ENCODE results near the gene SCIMP. TPM values are rescaled to one million over a fixed set of nuclear protein-coding genes. Genes with fewer than 3 reads are reported as not detected.
"Not testable (repeated sequence)": the region's sequence is repeated elsewhere in the genome, so short reads cannot be mapped to it uniquely, and the experiment has no call there.

The SCIMP gene
- polyA plus RNA-seq, 1 donor from 2014 or later: not detected

DNA sequence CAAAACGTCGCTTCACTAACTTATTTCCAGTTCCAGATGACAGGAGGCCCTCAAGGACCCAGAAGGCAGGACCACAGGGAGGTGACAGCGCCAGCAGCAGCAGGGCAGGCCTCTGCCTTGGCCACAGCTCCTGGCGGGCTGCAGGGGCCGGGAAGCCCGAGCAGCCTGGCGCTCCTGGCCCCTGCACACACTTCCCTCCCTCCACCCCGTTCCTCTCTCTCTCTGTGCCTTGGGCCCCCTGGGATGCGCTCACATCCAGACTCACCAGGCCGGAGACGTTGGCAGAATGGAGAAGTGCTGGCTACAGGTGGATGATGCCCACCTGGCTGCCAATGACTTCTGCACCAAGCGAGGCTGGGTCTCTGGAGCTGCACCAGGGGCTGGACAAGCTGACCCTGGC lies 55.7 kb downstream of the SCIMP start:
- Histone ChIP-seq H3K9ac (ENCODE audit: low read length) (no peak overlapping the region), H2AFZ (ENCODE audit: low read depth, low read length) (no peak overlapping the region), H3K9me2 (ENCODE audit: insufficient read depth, low read length) (no peaks in the 10 kb centered on the region), H3K9me3 (ENCODE audit: low read length) (peaks cover 32% of the 10 kb centered on the region), H3K4me2 (ENCODE audit: low read length) (no peak overlapping the region), H3F3A (ENCODE audit: insufficient read depth, low read length, poor library complexity, severe bottlenecking) (no peaks in the 10 kb centered on the region), H3K27me3 (ENCODE audit: insufficient read depth, low read depth, low read length) (no peaks in the 10 kb centered on the region), H3K27ac (ENCODE audit: low read length) (no peak overlapping the region), H3K36me3 (ENCODE audit: insufficient read depth, low read length) (peaks cover 13% of the 10 kb centered on the region), H4K20me1 (ENCODE audit: insufficient read depth) (no peaks in the 10 kb centered on the region), H3K79me2 (replicated peaks; ENCODE audit: insufficient read depth, low read length) (no peaks in the 10 kb centered on the region), H3K4me3 (ENCODE audit: low read length) (no peak overlapping the region)
- TF ChIP-seq, protein P1, sequence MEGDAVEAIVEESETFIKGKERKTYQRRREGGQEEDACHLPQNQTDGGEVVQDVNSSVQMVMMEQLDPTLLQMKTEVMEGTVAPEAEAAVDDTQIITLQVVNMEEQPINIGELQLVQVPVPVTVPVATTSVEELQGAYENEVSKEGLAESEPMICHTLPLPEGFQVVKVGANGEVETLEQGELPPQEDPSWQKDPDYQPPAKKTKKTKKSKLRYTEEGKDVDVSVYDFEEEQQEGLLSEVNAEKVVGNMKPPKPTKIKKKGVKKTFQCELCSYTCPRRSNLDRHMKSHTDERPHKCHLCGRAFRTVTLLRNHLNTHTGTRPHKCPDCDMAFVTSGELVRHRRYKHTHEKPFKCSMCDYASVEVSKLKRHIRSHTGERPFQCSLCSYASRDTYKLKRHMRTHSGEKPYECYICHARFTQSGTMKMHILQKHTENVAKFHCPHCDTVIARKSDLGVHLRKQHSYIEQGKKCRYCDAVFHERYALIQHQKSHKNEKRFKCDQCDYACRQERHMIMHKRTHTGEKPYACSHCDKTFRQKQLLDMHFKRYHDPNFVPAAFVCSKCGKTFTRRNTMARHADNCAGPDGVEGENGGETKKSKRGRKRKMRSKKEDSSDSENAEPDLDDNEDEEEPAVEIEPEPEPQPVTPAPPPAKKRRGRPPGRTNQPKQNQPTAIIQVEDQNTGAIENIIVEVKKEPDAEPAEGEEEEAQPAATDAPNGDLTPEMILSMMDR (IDR thresholded peaks at IDR 0.05; ENCODE audit: poor library complexity, severe bottlenecking): no peak
- TF ChIP-seq RAD21 (conservative IDR thresholded peaks at IDR 0.05) (no peak), EZH2 (IDR thresholded peaks at IDR 0.05; ENCODE audit: borderline replicate concordance, insufficient read depth, low read length, poor library complexity, severe bottlenecking) (no peak), POLR2AphosphoS5 (IDR thresholded peaks at IDR 0.05) (no peak)

DNA sequence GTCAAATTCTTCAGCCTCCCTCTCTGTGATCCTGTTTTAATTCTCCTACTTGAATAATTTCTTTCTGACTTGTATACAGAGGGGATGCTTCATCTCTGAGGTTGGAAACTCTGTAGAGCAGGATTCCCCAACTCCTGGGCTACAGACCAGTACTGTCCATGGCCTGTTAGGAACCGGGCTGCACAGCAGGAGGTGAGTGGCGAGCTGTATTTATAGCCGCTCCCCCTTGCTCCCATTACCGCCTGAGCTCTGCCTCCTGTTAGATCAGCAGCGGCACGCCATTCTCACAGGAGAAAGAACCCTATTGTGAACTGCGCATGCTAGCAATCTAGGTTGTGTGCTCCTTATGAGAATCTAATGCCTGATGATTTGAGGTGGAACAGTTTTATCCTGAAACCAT lies 59.6 kb downstream of the SCIMP start:
- H3K9me3 ChIP-seq (ENCODE audit: low read length); H3K79me2 ChIP-seq (replicated peaks; ENCODE audit: insufficient read depth, low read length); H3K27ac ChIP-seq (ENCODE audit: low read length); H3K4me2 ChIP-seq (ENCODE audit: low read length); H4K20me1 ChIP-seq (ENCODE audit: insufficient read depth); H2AFZ ChIP-seq (ENCODE audit: low read depth, low read length); H3F3A ChIP-seq (ENCODE audit: insufficient read depth, low read length, poor library complexity, severe bottlenecking); H3K36me3 ChIP-seq (ENCODE audit: insufficient read depth, low read length); H3K4me3 ChIP-seq (ENCODE audit: low read length); H3K9me2 ChIP-seq (ENCODE audit: insufficient read depth, low read length); H3K27me3 ChIP-seq (ENCODE audit: insufficient read depth, low read depth, low read length); H3K9ac ChIP-seq (ENCODE audit: low read length): not testable (repeated sequence)

DNA sequence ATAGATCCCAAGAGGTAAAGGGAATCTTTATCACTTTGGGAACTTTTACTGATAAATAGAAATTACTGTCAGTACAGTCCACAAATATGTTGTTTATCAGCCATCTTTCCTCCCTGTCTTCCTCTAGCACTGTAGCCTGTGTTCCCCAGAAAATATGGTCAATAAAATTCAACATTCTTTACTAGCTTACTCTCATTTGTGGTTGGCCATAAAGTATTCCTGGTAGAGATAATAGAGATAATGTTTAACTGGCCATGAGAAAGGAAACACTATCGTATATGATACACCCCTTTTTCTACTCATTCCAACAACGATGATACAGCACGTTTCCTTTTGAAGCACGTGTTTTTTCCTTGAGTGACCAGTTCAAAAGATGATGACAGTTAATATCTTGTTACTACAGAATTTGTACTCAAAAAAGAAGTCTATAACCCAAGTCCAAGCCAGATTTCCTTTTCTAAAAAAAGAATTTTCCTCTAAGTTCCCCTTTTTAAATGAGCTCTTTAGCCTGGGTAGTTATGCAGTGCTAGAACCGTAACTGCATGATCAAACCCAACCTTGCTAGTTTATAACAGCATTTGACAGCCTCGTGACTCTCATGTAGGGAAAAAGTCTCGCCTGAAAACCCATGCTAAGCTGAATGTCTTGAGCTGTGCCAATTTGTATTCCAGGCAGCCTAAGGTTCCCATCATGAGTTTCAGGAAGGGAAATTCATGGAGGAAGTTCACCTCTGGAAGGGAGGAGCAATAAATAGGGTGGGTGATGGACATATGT lies 68.7 kb downstream of the SCIMP start:
- H3F3A ChIP-seq (ENCODE audit: insufficient read depth, low read length, poor library complexity, severe bottlenecking): not testable (repeated sequence)

DNA sequence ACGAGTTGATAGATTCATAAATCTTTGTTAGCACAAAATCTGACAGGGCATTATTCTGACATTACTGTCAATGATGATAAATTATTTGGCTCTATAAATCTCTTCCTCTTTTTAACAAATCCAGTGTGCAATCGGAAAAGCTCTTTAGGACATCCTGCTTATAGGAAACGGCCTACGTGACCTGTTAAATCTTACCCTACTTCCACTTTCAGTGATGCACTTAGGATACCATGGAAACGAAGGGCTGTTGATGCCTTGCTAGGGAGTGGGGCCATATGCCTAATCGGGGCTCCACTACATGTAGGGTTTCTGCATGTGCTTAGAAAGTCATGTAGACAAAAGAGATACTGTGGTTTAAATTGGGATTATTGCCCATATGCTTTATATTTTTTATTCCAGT lies 70.2 kb downstream of the SCIMP start:
- no peaks in the 10 kb centered on the region for H3K9me3 ChIP-seq (ENCODE audit: low read length)
- no peak overlapping the region for H3K9ac ChIP-seq (ENCODE audit: low read length)
- no peak overlapping the region for H2AFZ ChIP-seq (ENCODE audit: low read depth, low read length)

More for the DNA sequence above, 68.7 kb downstream of the SCIMP start:
- H3K27me3 ChIP-seq (ENCODE audit: insufficient read depth, low read depth, low read length); H3K9ac ChIP-seq (ENCODE audit: low read length); H3K36me3 ChIP-seq (ENCODE audit: insufficient read depth, low read length); H3K79me2 ChIP-seq (replicated peaks; ENCODE audit: insufficient read depth, low read length); H3K4me3 ChIP-seq (ENCODE audit: low read length); H3K4me2 ChIP-seq (ENCODE audit: low read length); H3K9me2 ChIP-seq (ENCODE audit: insufficient read depth, low read length); H3K9me3 ChIP-seq (ENCODE audit: low read length); H2AFZ ChIP-seq (ENCODE audit: low read depth, low read length); H4K20me1 ChIP-seq (ENCODE audit: insufficient read depth); H3K27ac ChIP-seq (ENCODE audit: low read length): not testable (repeated sequence)

DNA sequence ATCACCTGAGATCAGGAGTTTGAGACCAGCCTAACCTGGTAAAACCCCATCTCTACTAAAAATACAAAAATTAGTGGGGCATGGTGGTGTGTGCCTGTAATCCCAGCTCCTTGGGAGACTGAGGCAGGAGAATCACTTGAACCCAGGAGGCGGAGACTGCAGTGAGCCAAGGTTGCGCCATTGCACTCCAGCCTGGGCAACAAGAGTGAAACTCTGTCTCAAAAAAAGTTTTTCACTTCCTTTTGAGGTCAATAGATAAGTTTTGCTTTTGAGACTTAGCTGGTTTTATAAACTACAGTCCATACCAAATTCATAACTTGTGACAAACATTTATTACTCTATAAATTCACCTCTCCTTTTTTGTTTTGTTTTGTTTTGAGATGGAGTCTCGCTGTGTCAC lies 72.9 kb downstream of the SCIMP start:
- not testable (repeated sequence) for H3K9ac ChIP-seq (ENCODE audit: low read length); H3K27ac ChIP-seq (ENCODE audit: low read length); H3K9me3 ChIP-seq (ENCODE audit: low read length); H3K36me3 ChIP-seq (ENCODE audit: insufficient read depth, low read length); H3K79me2 ChIP-seq (replicated peaks; ENCODE audit: insufficient read depth, low read length); H3K4me3 ChIP-seq (ENCODE audit: low read length); H2AFZ ChIP-seq (ENCODE audit: low read depth, low read length); H3F3A ChIP-seq (ENCODE audit: insufficient read depth, low read length, poor library complexity, severe bottlenecking); H3K9me2 ChIP-seq (ENCODE audit: insufficient read depth, low read length); H3K4me2 ChIP-seq (ENCODE audit: low read length); H4K20me1 ChIP-seq (ENCODE audit: insufficient read depth); H3K27me3 ChIP-seq (ENCODE audit: insufficient read depth, low read depth, low read length)

More for the DNA sequence above, 70.2 kb downstream of the SCIMP start:
- no peaks in the 10 kb centered on the region for H3K27me3 ChIP-seq (ENCODE audit: insufficient read depth, low read depth, low read length)
- H3K4me3 ChIP-seq (ENCODE audit: low read length): no peak overlapping the region
- TF ChIP-seq TAF1 (IDR thresholded peaks at IDR 0.05; ENCODE audit: low read depth) (no peak), MXI1 (conservative IDR thresholded peaks at IDR 0.05; ENCODE audit: poor library complexity, severe bottlenecking) (no peak), RAD21 (conservative IDR thresholded peaks at IDR 0.05) (no peak)
- TF ChIP-seq, protein P2, sequence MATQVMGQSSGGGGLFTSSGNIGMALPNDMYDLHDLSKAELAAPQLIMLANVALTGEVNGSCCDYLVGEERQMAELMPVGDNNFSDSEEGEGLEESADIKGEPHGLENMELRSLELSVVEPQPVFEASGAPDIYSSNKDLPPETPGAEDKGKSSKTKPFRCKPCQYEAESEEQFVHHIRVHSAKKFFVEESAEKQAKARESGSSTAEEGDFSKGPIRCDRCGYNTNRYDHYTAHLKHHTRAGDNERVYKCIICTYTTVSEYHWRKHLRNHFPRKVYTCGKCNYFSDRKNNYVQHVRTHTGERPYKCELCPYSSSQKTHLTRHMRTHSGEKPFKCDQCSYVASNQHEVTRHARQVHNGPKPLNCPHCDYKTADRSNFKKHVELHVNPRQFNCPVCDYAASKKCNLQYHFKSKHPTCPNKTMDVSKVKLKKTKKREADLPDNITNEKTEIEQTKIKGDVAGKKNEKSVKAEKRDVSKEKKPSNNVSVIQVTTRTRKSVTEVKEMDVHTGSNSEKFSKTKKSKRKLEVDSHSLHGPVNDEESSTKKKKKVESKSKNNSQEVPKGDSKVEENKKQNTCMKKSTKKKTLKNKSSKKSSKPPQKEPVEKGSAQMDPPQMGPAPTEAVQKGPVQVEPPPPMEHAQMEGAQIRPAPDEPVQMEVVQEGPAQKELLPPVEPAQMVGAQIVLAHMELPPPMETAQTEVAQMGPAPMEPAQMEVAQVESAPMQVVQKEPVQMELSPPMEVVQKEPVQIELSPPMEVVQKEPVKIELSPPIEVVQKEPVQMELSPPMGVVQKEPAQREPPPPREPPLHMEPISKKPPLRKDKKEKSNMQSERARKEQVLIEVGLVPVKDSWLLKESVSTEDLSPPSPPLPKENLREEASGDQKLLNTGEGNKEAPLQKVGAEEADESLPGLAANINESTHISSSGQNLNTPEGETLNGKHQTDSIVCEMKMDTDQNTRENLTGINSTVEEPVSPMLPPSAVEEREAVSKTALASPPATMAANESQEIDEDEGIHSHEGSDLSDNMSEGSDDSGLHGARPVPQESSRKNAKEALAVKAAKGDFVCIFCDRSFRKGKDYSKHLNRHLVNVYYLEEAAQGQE (IDR thresholded peaks at IDR 0.05; ENCODE audit: borderline replicate concordance): no peak
- no peak overlapping the region for H3K4me2 ChIP-seq (ENCODE audit: low read length)
- no peaks in the 10 kb centered on the region for H3K79me2 ChIP-seq (replicated peaks; ENCODE audit: insufficient read depth, low read length)
- H3K27ac ChIP-seq (ENCODE audit: low read length): no peak overlapping the region
- H4K20me1 ChIP-seq (ENCODE audit: insufficient read depth): no peaks in the 10 kb centered on the region
- H3F3A ChIP-seq (ENCODE audit: insufficient read depth, low read length, poor library complexity, severe bottlenecking): no peaks in the 10 kb centered on the region
- H3K36me3 ChIP-seq (ENCODE audit: insufficient read depth, low read length): no peaks in the 10 kb centered on the region
- H3K9me2 ChIP-seq (ENCODE audit: insufficient read depth, low read length): no peaks in the 10 kb centered on the region

Data from neural cell (in vitro differentiated cells).